ENCODE measurements around the gene ASTN2.

ASTN2 gene

GRCh38 chr9:116515541-116515940 lies 899.3 kb downstream of the ASTN2 start:
- H3K4me3 ChIP-seq (ENCODE audit: insufficient read length, low read depth) = no peak overlapping the region
- peaks cover 39% of the 10 kb centered on the region; the same call in 1 of the 2 replicates for H3K9me3 ChIP-seq (ENCODE audit: insufficient read depth, low read length)
- H3K27me3 ChIP-seq (ENCODE audit: insufficient read depth, insufficient read length) = no peaks in the 10 kb centered on the region
- H3K4me1 ChIP-seq (ENCODE audit: insufficient read depth, insufficient read length) = no peaks in the 10 kb centered on the region
- no peak overlapping the region for H3K9ac ChIP-seq (ENCODE audit: insufficient read length, low read depth)
- no peak for DNase-seq (ENCODE audit: low read depth, low spot score)
- TF ChIP-seq YY1 (IDR thresholded peaks at IDR 0.05; ENCODE audit: insufficient read depth, insufficient read length) = no peak
- no peak for TF ChIP-seq SUZ12 (IDR thresholded peaks at IDR 0.05; ENCODE audit: extremely low read depth, insufficient read depth, insufficient read length)
- no peak for TF ChIP-seq ZNF274 (IDR thresholded peaks at IDR 0.05; ENCODE audit: low read depth, low read length)
- H3K36me3 ChIP-seq (ENCODE audit: insufficient read depth, insufficient read length, low read length) = no peaks in the 10 kb centered on the region

- no peak for TF ChIP-seq ZNF274 (IDR thresholded peaks at IDR 0.05; ENCODE audit: low read depth, low read length)
- TF ChIP-seq YY1 (IDR thresholded peaks at IDR 0.05; ENCODE audit: insufficient read depth, insufficient read length) = no peak
- TF ChIP-seq SUZ12 (IDR thresholded peaks at IDR 0.05; ENCODE audit: extremely low read depth, insufficient read depth, insufficient read length) = no peak
- DNase-seq (ENCODE audit: low read depth, low spot score) = no peak
- H3K27me3 ChIP-seq (ENCODE audit: insufficient read depth, insufficient read length) = no peaks in the 10 kb centered on the region
These were observed 908.2 kb downstream of the ASTN2 start for GRCh38 chr9:116506685-116507084.

GRCh38 chr9:116504893-116505480 lies 909.9 kb downstream of the ASTN2 start:
- H3K4me3 ChIP-seq (ENCODE audit: insufficient read length, low read depth) = no peak overlapping the region
- H3K27me3 ChIP-seq (ENCODE audit: insufficient read depth, insufficient read length) = no peaks in the 10 kb centered on the region
- no peak for DNase-seq (ENCODE audit: low read depth, low spot score)
- H3K9ac ChIP-seq (ENCODE audit: insufficient read length, low read depth) = no peak overlapping the region
- H3K4me1 ChIP-seq (ENCODE audit: insufficient read depth, insufficient read length) = peaks cover 4% of the 10 kb centered on the region
- H3K36me3 ChIP-seq (ENCODE audit: insufficient read depth, insufficient read length, low read length) = no peaks in the 10 kb centered on the region
- no peaks in the 10 kb centered on the region for H3K9me3 ChIP-seq (ENCODE audit: insufficient read depth, low read length)
- TF ChIP-seq SUZ12 (IDR thresholded peaks at IDR 0.05; ENCODE audit: extremely low read depth, insufficient read depth, insufficient read length) = no peak
- no peak for TF ChIP-seq YY1 (IDR thresholded peaks at IDR 0.05; ENCODE audit: insufficient read depth, insufficient read length)
- no peak for TF ChIP-seq ZNF274 (IDR thresholded peaks at IDR 0.05; ENCODE audit: low read depth, low read length)

More at GRCh38 chr9:116506685-116507084, 908.2 kb downstream of the ASTN2 start:
- no peaks in the 10 kb centered on the region for H3K36me3 ChIP-seq (ENCODE audit: insufficient read depth, insufficient read length, low read length)
- no peak overlapping the region for H3K9ac ChIP-seq (ENCODE audit: insufficient read length, low read depth)
- peaks cover 4% of the 10 kb centered on the region for H3K4me1 ChIP-seq (ENCODE audit: insufficient read depth, insufficient read length)
- H3K9me3 ChIP-seq (ENCODE audit: insufficient read depth, low read length) = no peaks in the 10 kb centered on the region
- no peak overlapping the region for H3K4me3 ChIP-seq (ENCODE audit: insufficient read length, low read depth)

GRCh38 chr9:116504081-116504480 lies 910.8 kb downstream of the ASTN2 start:
- Histone ChIP-seq H3K4me3 (ENCODE audit: insufficient read length, low read depth) (no peak overlapping the region), H3K9me3 (ENCODE audit: insufficient read depth, low read length) (no peaks in the 10 kb centered on the region), H3K9ac (ENCODE audit: insufficient read length, low read depth) (no peak overlapping the region), H3K27me3 (ENCODE audit: insufficient read depth, insufficient read length) (no peaks in the 10 kb centered on the region), H3K36me3 (ENCODE audit: insufficient read depth, insufficient read length, low read length) (no peaks in the 10 kb centered on the region), H3K4me1 (ENCODE audit: insufficient read depth, insufficient read length) (peaks cover 7% of the 10 kb centered on the region)
- no peak for DNase-seq (ENCODE audit: low read depth, low spot score)
- TF ChIP-seq SUZ12 (IDR thresholded peaks at IDR 0.05; ENCODE audit: extremely low read depth, insufficient read depth, insufficient read length) (no peak), YY1 (IDR thresholded peaks at IDR 0.05; ENCODE audit: insufficient read depth, insufficient read length) (no peak), ZNF274 (IDR thresholded peaks at IDR 0.05; ENCODE audit: low read depth, low read length) (no peak)

GRCh38 chr9:116502746-116503145 lies 912.1 kb downstream of the ASTN2 start:
- Histone ChIP-seq H3K9ac (ENCODE audit: insufficient read length, low read depth) (no peak overlapping the region), H3K9me3 (ENCODE audit: insufficient read depth, low read length) (no peaks in the 10 kb centered on the region), H3K27me3 (ENCODE audit: insufficient read depth, insufficient read length) (no peaks in the 10 kb centered on the region), H3K4me3 (ENCODE audit: insufficient read length, low read depth) (no peak overlapping the region), H3K4me1 (ENCODE audit: insufficient read depth, insufficient read length) (peaks cover 7% of the 10 kb centered on the region), H3K36me3 (ENCODE audit: insufficient read depth, insufficient read length, low read length) (no peaks in the 10 kb centered on the region)
- TF ChIP-seq ZNF274 (IDR thresholded peaks at IDR 0.05; ENCODE audit: low read depth, low read length) = no peak
- TF ChIP-seq YY1 (IDR thresholded peaks at IDR 0.05; ENCODE audit: insufficient read depth, insufficient read length) = no peak
- no peak for TF ChIP-seq SUZ12 (IDR thresholded peaks at IDR 0.05; ENCODE audit: extremely low read depth, insufficient read depth, insufficient read length)
- DNase-seq (ENCODE audit: low read depth, low spot score) = no peak

- TF ChIP-seq SUZ12 (IDR thresholded peaks at IDR 0.05; ENCODE audit: extremely low read depth, insufficient read depth, insufficient read length) (no peak), ZNF274 (IDR thresholded peaks at IDR 0.05; ENCODE audit: low read depth, low read length) (no peak), YY1 (IDR thresholded peaks at IDR 0.05; ENCODE audit: insufficient read depth, insufficient read length) (no peak)
- Histone ChIP-seq H3K9me3 (ENCODE audit: insufficient read depth, low read length) (no peaks in the 10 kb centered on the region), H3K9ac (ENCODE audit: insufficient read length, low read depth) (no peak overlapping the region), H3K4me3 (ENCODE audit: insufficient read length, low read depth) (no peak overlapping the region), H3K27me3 (ENCODE audit: insufficient read depth, insufficient read length) (no peaks in the 10 kb centered on the region), H3K4me1 (ENCODE audit: insufficient read depth, insufficient read length) (peaks cover 7% of the 10 kb centered on the region), H3K36me3 (ENCODE audit: insufficient read depth, insufficient read length, low read length) (no peaks in the 10 kb centered on the region)
- no peak for DNase-seq (ENCODE audit: low read depth, low spot score)
These were observed 913.0 kb downstream of the ASTN2 start for GRCh38 chr9:116501871-116502270.

- Histone ChIP-seq H3K36me3 (ENCODE audit: insufficient read depth, insufficient read length, low read length) (no peaks in the 10 kb centered on the region), H3K4me3 (ENCODE audit: insufficient read length, low read depth) (no peak overlapping the region), H3K9me3 (ENCODE audit: insufficient read depth, low read length) (no peaks in the 10 kb centered on the region), H3K4me1 (ENCODE audit: insufficient read depth, insufficient read length) (peaks cover 7% of the 10 kb centered on the region), H3K27me3 (ENCODE audit: insufficient read depth, insufficient read length) (no peaks in the 10 kb centered on the region), H3K9ac (ENCODE audit: insufficient read length, low read depth) (no peak overlapping the region)
- TF ChIP-seq ZNF274 (IDR thresholded peaks at IDR 0.05; ENCODE audit: low read depth, low read length) (no peak), SUZ12 (IDR thresholded peaks at IDR 0.05; ENCODE audit: extremely low read depth, insufficient read depth, insufficient read length) (no peak), YY1 (IDR thresholded peaks at IDR 0.05; ENCODE audit: insufficient read depth, insufficient read length) (no peak)
- DNase-seq (ENCODE audit: low read depth, low spot score) = no peak
These were observed 914.6 kb downstream of the ASTN2 start for GRCh38 chr9:116499986-116500871.

Data from NT2/D1 (cell line).